ENCODE measurements around the gene VAPA.

VAPA gene

GRCh38 chr18:10002280-10002679 is 88.5 kb downstream of the VAPA start:
- Histone ChIP-seq H3K36me3 (ENCODE audit: control insufficient read depth, insufficient read depth, low read length) (no peaks in the 10 kb centered on the region), H3K4me3 (ENCODE audit: extremely low read depth, insufficient read depth, low read length, poor library complexity, severe bottlenecking) (no peak overlapping the region), H3K4me1 (ENCODE audit: control insufficient read depth, insufficient read depth, low read length, poor library complexity, severe bottlenecking) (no peaks in the 10 kb centered on the region), H3K27ac (ENCODE audit: low read depth, low read length, severe bottlenecking) (no peak overlapping the region), H3K9me3 (ENCODE audit: control insufficient read depth, low read length) (peaks cover 6% of the 10 kb centered on the region)
- WGBS, 2 experiments (ENCODE audit: insufficient coverage in 2 of 2), result 96 to 100% methylated on average over 1 to 3 of the region's 3 CpGs

GRCh38 chr18:10003281-10003680 is 89.5 kb downstream of the VAPA start:
- no peak overlapping the region for H3K27ac ChIP-seq (ENCODE audit: low read depth, low read length, severe bottlenecking)

GRCh38 chr18:10003866-10004265 is 90.0 kb downstream of the VAPA start:
- Histone ChIP-seq H3K36me3 (ENCODE audit: control insufficient read depth, insufficient read depth, low read length) (no peaks in the 10 kb centered on the region), H3K4me3 (ENCODE audit: extremely low read depth, insufficient read depth, low read length, poor library complexity, severe bottlenecking) (no peak overlapping the region), H3K9me3 (ENCODE audit: control insufficient read depth, low read length) (no peaks in the 10 kb centered on the region), H3K4me1 (ENCODE audit: control insufficient read depth, insufficient read depth, low read length, poor library complexity, severe bottlenecking) (no peaks in the 10 kb centered on the region), H3K27ac (ENCODE audit: low read depth, low read length, severe bottlenecking) (no peak overlapping the region)
- 87 to 93% methylated on average over 7 of the region's 7 CpGs for WGBS, 2 experiments (ENCODE audit: insufficient coverage in 2 of 2)

More at GRCh38 chr18:10003281-10003680, 89.5 kb downstream of the VAPA start:
- Histone ChIP-seq H3K9me3 (ENCODE audit: control insufficient read depth, low read length) (no peaks in the 10 kb centered on the region), H3K4me3 (ENCODE audit: extremely low read depth, insufficient read depth, low read length, poor library complexity, severe bottlenecking) (no peak overlapping the region), H3K4me1 (ENCODE audit: control insufficient read depth, insufficient read depth, low read length, poor library complexity, severe bottlenecking) (no peaks in the 10 kb centered on the region), H3K36me3 (ENCODE audit: control insufficient read depth, insufficient read depth, low read length) (no peaks in the 10 kb centered on the region)
- no CpG with 5 or more reads among the region's 1 CpG for WGBS, 2 experiments (ENCODE audit: insufficient coverage in 2 of 2)

- Histone ChIP-seq H3K4me3 (ENCODE audit: extremely low read depth, insufficient read depth, low read length, poor library complexity, severe bottlenecking) (no peak overlapping the region), H3K27ac (ENCODE audit: low read depth, low read length, severe bottlenecking) (no peak overlapping the region), H3K36me3 (ENCODE audit: control insufficient read depth, insufficient read depth, low read length) (no peaks in the 10 kb centered on the region), H3K9me3 (ENCODE audit: control insufficient read depth, low read length) (no peaks in the 10 kb centered on the region), H3K4me1 (ENCODE audit: control insufficient read depth, insufficient read depth, low read length, poor library complexity, severe bottlenecking) (no peaks in the 10 kb centered on the region)
- WGBS, 2 experiments (ENCODE audit: insufficient coverage in 2 of 2), result 94 to 98% methylated on average over 4 of the region's 4 CpGs
Observed at GRCh38 chr18:10006311-10006893, 92.6 kb downstream of the VAPA start.

GRCh38 chr18:10008006-10008647 is 94.3 kb downstream of the VAPA start:
- Histone ChIP-seq H3K4me3 (ENCODE audit: extremely low read depth, insufficient read depth, low read length, poor library complexity, severe bottlenecking) (no peak overlapping the region), H3K36me3 (ENCODE audit: control insufficient read depth, insufficient read depth, low read length) (no peaks in the 10 kb centered on the region)
- WGBS, 2 experiments (ENCODE audit: insufficient coverage in 2 of 2), result 92 to 100% methylated on average over 3 of the region's 3 CpGs

More at GRCh38 chr18:10008006-10008647, 94.3 kb downstream of the VAPA start:
- H3K4me1 ChIP-seq (ENCODE audit: control insufficient read depth, insufficient read depth, low read length, poor library complexity, severe bottlenecking), result no peaks in the 10 kb centered on the region
- no peaks in the 10 kb centered on the region for H3K9me3 ChIP-seq (ENCODE audit: control insufficient read depth, low read length)
- no peak overlapping the region for H3K27ac ChIP-seq (ENCODE audit: low read depth, low read length, severe bottlenecking)

Data from mesodermal cell (in vitro differentiated cells).